Astrocyte (in vitro differentiated cells and primary cell): Measurements from ENCODE around the gene HIKESHI. TPM values are rescaled to one million over a fixed set of nuclear protein-coding genes. Genes with fewer than 3 reads are reported as not detected.
"Not testable (repeated sequence)": the region's sequence is repeated elsewhere in the genome, so short reads cannot be mapped to it uniquely, and the experiment has no call there.

Experiments used
- DNase-seq: peaks from one replicate; pipeline ENCODE4 v3.0.0-alpha.2; 2010; ENCODE audit warnings: low read depth
- FAIRE-seq: peaks from 2 replicates; lab custom pipeline; 2011; peaks lifted over from hg19 to GRCh38; lab: Jason Lieb, UNC
- H2AFZ ChIP-seq: 2 replicates; pipeline ENCODE4 v1.6.0; 2012; ENCODE audit warnings: low read depth, low read length, inconsistent platforms
- H3K27ac ChIP-seq: 2 replicates; pipeline ENCODE4 v1.5.1; 2011; ENCODE audit warnings: low read depth, low read length, inconsistent platforms
- H3K27me3 ChIP-seq: 2 replicates; pipeline ENCODE4 v1.6.0; 2011; ENCODE audit warnings: low read length, inconsistent platforms; ENCODE audit not compliant: insufficient read depth
- H3K36me3 ChIP-seq: 2 replicates; pipeline ENCODE4 v1.5.1; 2011; ENCODE audit warnings: low read length, inconsistent platforms; ENCODE audit not compliant: insufficient read depth
- H3K4me1 ChIP-seq: 2 replicates; pipeline ENCODE4 v1.5.1; 2011; ENCODE audit warnings: low read length, inconsistent platforms; ENCODE audit not compliant: insufficient read depth
- H3K4me2 ChIP-seq: 2 replicates; pipeline ENCODE4 v1.6.0; 2012; ENCODE audit warnings: low read length, inconsistent platforms
- H3K4me3 ChIP-seq: 2 replicates; pipeline ENCODE4 v1.5.1; 2011; ENCODE audit warnings: low read depth, mild to moderate bottlenecking, low read length, inconsistent platforms; ENCODE audit not compliant: insufficient read depth
- H3K79me2 ChIP-seq: 2 replicates; pipeline ENCODE4 v1.6.0; 2012; ENCODE audit warnings: mild to moderate bottlenecking, low read length, inconsistent platforms; ENCODE audit not compliant: insufficient read depth
- H3K9ac ChIP-seq: 2 replicates; pipeline ENCODE4 v1.6.0; 2012; ENCODE audit warnings: mild to moderate bottlenecking, low read length, inconsistent platforms
- H3K9me3 ChIP-seq: 2 replicates; pipeline ENCODE4 v1.5.1; 2012; ENCODE audit warnings: low read depth, mild to moderate bottlenecking, low read length, inconsistent platforms; ENCODE audit not compliant: insufficient read depth
- H4K20me1 ChIP-seq: 2 replicates; pipeline ENCODE4 v1.6.0; 2012; ENCODE audit warnings: low read length, inconsistent platforms; ENCODE audit not compliant: insufficient read depth
- H3K27ac Mint-ChIP-seq: one replicate; pipeline ENCODE4 v1.8.0; 2021; ENCODE audit warnings: mild to moderate bottlenecking, mixed read lengths; ENCODE audit not compliant: unreplicated experiment
- H3K27me3 Mint-ChIP-seq: one replicate; pipeline ENCODE4 v1.8.0; 2021; ENCODE audit warnings: low read depth, mixed read lengths; ENCODE audit not compliant: unreplicated experiment
- H3K36me3 Mint-ChIP-seq: one replicate; pipeline ENCODE4 v1.8.0; 2021; ENCODE audit warnings: low read depth, mixed read lengths; ENCODE audit not compliant: unreplicated experiment
- H3K4me1 Mint-ChIP-seq: one replicate; pipeline ENCODE4 v1.8.0; 2021; ENCODE audit warnings: low read depth, mixed read lengths; ENCODE audit not compliant: unreplicated experiment
- H3K4me3 Mint-ChIP-seq: one replicate; pipeline ENCODE4 v1.8.0; 2021; ENCODE audit warnings: mild to moderate bottlenecking, moderate library complexity, mixed read lengths; ENCODE audit not compliant: unreplicated experiment
- H3K9me3 Mint-ChIP-seq: one replicate; pipeline ENCODE4 v1.8.0; 2021; ENCODE audit warnings: mild to moderate bottlenecking, mixed read lengths; ENCODE audit not compliant: unreplicated experiment
- CTCF ChIP-seq: IDR thresholded peaks from 2 replicates; pipeline ENCODE4 v1.5.1; 2011; ENCODE audit warnings: low read depth, mild to moderate bottlenecking, inconsistent platforms, low read length, moderate library complexity; ENCODE audit not compliant: insufficient read depth
- EZH2 ChIP-seq: IDR thresholded peaks from 2 replicates; pipeline ENCODE4 v1.6.1; 2012; ENCODE audit warnings: mild to moderate bottlenecking, low read length, inconsistent platforms; ENCODE audit not compliant: insufficient read depth
- total RNA-seq: library from RNA; stranded (reverse); gene quantifications from 2 replicates; pipeline ENCODE4 v1.2.1, GENCODE V29; 2021

Gene HIKESHI
- total RNA-seq, 1 donor from 2014 or later = 42.3 TPM

GRCh38 chr11:86341382-86341781, 39.3 kb downstream of the HIKESHI start:
- TF ChIP-seq CTCF (no peak), EZH2 (no peak)
- no peaks in the 10 kb centered on the region for H4K20me1 ChIP-seq
- Mint-ChIP-seq H3K36me3 (peaks cover 12% of the 10 kb centered on the region), H3K9me3 (peaks cover 7% of the 10 kb centered on the region), H3K4me3 (no peak overlapping the region), H3K27me3 (no peaks in the 10 kb centered on the region), H3K4me1 (no peaks in the 10 kb centered on the region), H3K27ac (no peak overlapping the region)
- H3K36me3 ChIP-seq = peaks cover 5% of the 10 kb centered on the region
- no peak overlapping the region for H3K9ac ChIP-seq
- H3K4me3 ChIP-seq = no peak overlapping the region
- no peak overlapping the region for H2AFZ ChIP-seq
- FAIRE-seq (peak; percentile 13), DNase-seq (no peak)
- no peak overlapping the region for H3K4me2 ChIP-seq
- H3K4me1 ChIP-seq = no peaks in the 10 kb centered on the region
- H3K27ac ChIP-seq = no peak overlapping the region
- peaks cover 12% of the 10 kb centered on the region for H3K79me2 ChIP-seq
- no peaks in the 10 kb centered on the region for H3K9me3 ChIP-seq
- H3K27me3 ChIP-seq = no peaks in the 10 kb centered on the region

- peaks cover 4% of the 10 kb centered on the region for H3K36me3 Mint-ChIP-seq
- FAIRE-seq = no peak
- H3K4me1 Mint-ChIP-seq = no peaks in the 10 kb centered on the region
- H3K9me3 Mint-ChIP-seq = no peaks in the 10 kb centered on the region
- H3K4me3 Mint-ChIP-seq = no peak overlapping the region
- H3K27ac ChIP-seq = no peak overlapping the region
- no peaks in the 10 kb centered on the region for H4K20me1 ChIP-seq
- no peaks in the 10 kb centered on the region for H3K4me1 ChIP-seq
- H3K9ac ChIP-seq = no peak overlapping the region
- no peak overlapping the region for H2AFZ ChIP-seq
- no peak overlapping the region for H3K4me2 ChIP-seq
- H3K4me3 ChIP-seq = no peak overlapping the region
- no peak for TF ChIP-seq EZH2
- TF ChIP-seq CTCF = no peak
- DNase-seq = no peak
- H3K9me3 ChIP-seq = no peaks in the 10 kb centered on the region
- H3K36me3 ChIP-seq = peaks cover 3% of the 10 kb centered on the region
- H3K79me2 ChIP-seq = peaks cover 12% of the 10 kb centered on the region
- no peaks in the 10 kb centered on the region for H3K27me3 Mint-ChIP-seq
- no peaks in the 10 kb centered on the region for H3K27me3 ChIP-seq
- no peak overlapping the region for H3K27ac Mint-ChIP-seq
These were observed 44.5 kb downstream of the HIKESHI start for GRCh38 chr11:86346513-86346912.

- Mint-ChIP-seq H3K4me1 (peaks cover 5% of the 10 kb centered on the region), H3K9me3 (no peaks in the 10 kb centered on the region), H3K27ac (no peak overlapping the region), H3K27me3 (no peaks in the 10 kb centered on the region), H3K4me3 (no peak overlapping the region), H3K36me3 (no peaks in the 10 kb centered on the region)
- Histone ChIP-seq H3K27ac (no peak overlapping the region), H3K9ac (no peak overlapping the region), H3K9me3 (no peaks in the 10 kb centered on the region), H3K79me2 (no peaks in the 10 kb centered on the region), H3K4me3 (no peak overlapping the region), H4K20me1 (no peaks in the 10 kb centered on the region), H3K4me1 (no peaks in the 10 kb centered on the region), H3K27me3 (no peaks in the 10 kb centered on the region), H2AFZ (no peak overlapping the region), H3K36me3 (no peaks in the 10 kb centered on the region), H3K4me2 (no peak overlapping the region)
- TF ChIP-seq EZH2 (no peak), CTCF (no peak)
- FAIRE-seq (no peak), DNase-seq (no peak)
These were observed 53.2 kb downstream of the HIKESHI start for GRCh38 chr11:86355256-86355655.

DNA sequence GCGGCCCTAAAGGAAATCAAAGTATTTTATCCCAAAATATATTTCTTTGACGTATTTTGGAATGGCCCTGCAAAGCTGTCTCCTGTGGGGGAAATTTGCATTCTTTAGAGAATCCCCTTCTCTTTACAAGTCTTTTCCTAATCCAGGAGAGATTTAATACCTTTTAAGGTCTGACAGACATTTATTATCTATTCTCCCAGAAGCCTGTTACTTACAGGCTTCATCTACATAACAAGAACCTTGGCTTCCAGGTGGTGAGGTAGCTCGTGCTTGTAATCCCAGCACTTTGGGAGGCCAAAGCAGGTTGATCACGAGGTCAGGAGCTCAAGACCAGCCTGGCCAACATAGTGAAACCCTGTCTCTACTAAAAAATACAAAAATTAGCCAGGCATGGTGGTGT, 55.4 kb downstream of the HIKESHI start:
- not testable (repeated sequence) for H3K36me3 ChIP-seq, H3K27me3 ChIP-seq, H3K27ac ChIP-seq, H3K9me3 Mint-ChIP-seq, H3K36me3 Mint-ChIP-seq, H3K4me3 Mint-ChIP-seq, H3K4me2 ChIP-seq, H4K20me1 ChIP-seq, H2AFZ ChIP-seq, H3K27me3 Mint-ChIP-seq, H3K4me1 ChIP-seq, DNase-seq, H3K27ac Mint-ChIP-seq, H3K79me2 ChIP-seq, H3K9ac ChIP-seq, H3K4me3 ChIP-seq, H3K9me3 ChIP-seq, FAIRE-seq
- H3K4me1 Mint-ChIP-seq = peaks cover 11% of the 10 kb centered on the region
